Lung (tissue), 12 donors: Measurements from ENCODE around the gene SHMT2. TPM values are rescaled to one million over a fixed set of nuclear protein-coding genes. Genes with fewer than 3 reads are reported as not detected.

Experiments used
- ATAC-seq: fragments of 200-7000 bp; cut with Tn5 transposase; one replicate; pipeline ENCODE4 v1.9.1; 2020; ENCODE audit warnings: moderate number of reproducible peaks; ENCODE audit not compliant: insufficient read depth, low FRiP score
- DNase-seq, 3 donors: peaks; one replicate each; pipeline ENCODE4 v3.0.0-alpha.2; 2013 to 2017
- H3K27ac ChIP-seq, 2 donors: one replicate each; pipeline ENCODE4 v1.5.1; 2013; ENCODE audit warnings: mild to moderate bottlenecking in 2 of 2, moderate library complexity in 2 of 2, control low read depth in 1 of 2, inconsistent platforms in 1 of 2, low read depth in 1 of 2, low read length in 1 of 2
- H3K27me3 ChIP-seq, 3 donors: one replicate each; pipeline ENCODE4 v1.5.1; 2013; ENCODE audit warnings: low read length in 2 of 3; ENCODE audit not compliant: control insufficient read depth in 3 of 3, insufficient read depth in 3 of 3
- H3K36me3 ChIP-seq, 4 donors: one replicate each; pipeline ENCODE4 v1.5.1; 2013; ENCODE audit warnings: low read length in 4 of 4, mild to moderate bottlenecking in 1 of 4, moderate library complexity in 1 of 4; ENCODE audit not compliant: control insufficient read depth in 4 of 4, insufficient read depth in 4 of 4
- H3K4me1 ChIP-seq, 5 donors: one replicate each; pipeline ENCODE4 v1.5.1; 2013; ENCODE audit warnings: low read length in 5 of 5, mild to moderate bottlenecking in 2 of 5, moderate library complexity in 1 of 5; ENCODE audit not compliant: control insufficient read depth in 5 of 5, insufficient read depth in 5 of 5
- H3K4me3 ChIP-seq: one replicate; pipeline ENCODE4 v1.5.1; 2013; ENCODE audit warnings: mild to moderate bottlenecking, control low read depth, moderate library complexity
- H3K9ac ChIP-seq, 2 donors: one replicate each; pipeline ENCODE4 v1.5.1; 2013; ENCODE audit warnings: low read length in 2 of 2, control low read depth in 1 of 2; ENCODE audit not compliant: insufficient read depth in 1 of 2
- H3K9me3 ChIP-seq, 4 donors: one replicate each; pipeline ENCODE4 v1.5.1; 2013; ENCODE audit warnings: low read length in 3 of 4, mild to moderate bottlenecking in 1 of 4, moderate library complexity in 1 of 4; ENCODE audit not compliant: control insufficient read depth in 4 of 4, insufficient read depth in 3 of 4
- WGBS, 2 donors: extraction: QIAGEN DNeasy Blood & Tissue Kit; methylation state at CpG; one replicate each; pipeline ENCODE4 v1.1.7; 2013; 5-methylcytosine and 5-hydroxymethylcytosine counted together
- polyA plus RNA-seq, 2 donors: library from polyadenylated mRNA; stranded (reverse); fragments of 200-250 nt; gene quantifications; one replicate each; pipeline ENCODE4 v1.2.1, GENCODE V29; 2013
- total RNA-seq, 2 donors: library from RNA; depleted of rRNA in 1 of 2; stranded (reverse); fragments of >200 nt in 1 of 2; gene quantifications; one replicate each; pipeline ENCODE4 v1.2.1, GENCODE V29; 2014 to 2021
- TF ChIP-seq, protein P1 (sequence below): IDR thresholded peaks from 2 replicates; pipeline ENCODE4 v1.5.1; 2012; ENCODE audit warnings: mild to moderate bottlenecking; ENCODE audit errors: control extremely low read depth, extremely low read depth
- donor health status: control.
- donor health status: control.
- donor health status: Bipolar disorder and iron deficiency.
- donor health status: healthy.
- donor health status: DM: yes; HTN: yes; CAD: no.

The SHMT2 gene
- total and polyA plus RNA-seq, 4 donors, result 46.1 to 113 (median 76.8) TPM

DNA sequence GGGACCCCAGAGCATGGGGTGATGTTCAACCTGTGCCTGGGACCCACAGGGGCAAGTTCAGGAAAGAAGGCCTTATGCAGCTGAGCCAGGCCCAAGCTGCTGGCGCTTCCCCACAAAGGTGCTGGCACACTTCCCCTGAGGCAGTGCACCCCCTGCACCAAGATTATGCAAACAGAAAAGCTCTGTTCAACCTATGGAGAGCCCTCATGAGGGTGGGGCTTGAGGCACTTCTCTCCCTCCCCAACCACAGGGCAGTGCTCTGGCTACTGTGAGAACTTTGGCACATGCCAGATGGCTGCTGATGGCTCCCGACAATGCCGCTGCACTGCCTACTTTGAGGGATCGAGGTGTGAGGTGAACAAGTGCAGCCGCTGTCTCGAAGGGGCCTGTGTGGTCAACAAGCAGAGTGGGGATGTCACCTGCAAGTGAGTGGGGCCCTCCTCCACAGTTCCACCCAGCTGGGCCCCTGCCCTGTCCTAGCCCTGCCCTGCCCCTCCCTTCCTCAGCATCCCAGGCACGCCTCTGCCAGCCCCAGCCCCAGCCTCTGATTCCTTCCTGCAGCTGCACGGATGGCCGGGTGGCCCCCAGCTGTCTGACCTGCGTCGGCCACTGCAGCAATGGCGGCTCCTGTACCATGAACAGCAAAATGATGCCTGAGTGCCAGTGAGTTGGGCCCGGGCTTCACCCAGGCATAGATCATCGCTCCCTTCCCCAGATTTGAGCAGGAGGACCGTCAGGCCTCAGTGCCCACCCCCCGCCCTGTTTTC is 18.4 kb upstream of the SHMT2 start:
- Histone ChIP-seq H3K27me3 (peaks cover 0 to 16% (median 15%) of the 10 kb centered on the region in 3 donors), H3K9me3 (no peaks in the 10 kb centered on the region), H3K4me3 (no peak overlapping the region), H3K36me3 (peaks cover 0 to 48% (median 31%) of the 10 kb centered on the region in 4 donors), H3K4me1 (peaks cover 0 to 5% (median 4%) of the 10 kb centered on the region in 5 donors), H3K9ac (no peak overlapping the region), H3K27ac (no peak overlapping the region)
- DNase-seq, result no peak
- 86% methylated on average over 16 of the region's 16 CpGs for WGBS, 2 donors
- no peak for ATAC-seq
- TF ChIP-seq, protein P1, sequence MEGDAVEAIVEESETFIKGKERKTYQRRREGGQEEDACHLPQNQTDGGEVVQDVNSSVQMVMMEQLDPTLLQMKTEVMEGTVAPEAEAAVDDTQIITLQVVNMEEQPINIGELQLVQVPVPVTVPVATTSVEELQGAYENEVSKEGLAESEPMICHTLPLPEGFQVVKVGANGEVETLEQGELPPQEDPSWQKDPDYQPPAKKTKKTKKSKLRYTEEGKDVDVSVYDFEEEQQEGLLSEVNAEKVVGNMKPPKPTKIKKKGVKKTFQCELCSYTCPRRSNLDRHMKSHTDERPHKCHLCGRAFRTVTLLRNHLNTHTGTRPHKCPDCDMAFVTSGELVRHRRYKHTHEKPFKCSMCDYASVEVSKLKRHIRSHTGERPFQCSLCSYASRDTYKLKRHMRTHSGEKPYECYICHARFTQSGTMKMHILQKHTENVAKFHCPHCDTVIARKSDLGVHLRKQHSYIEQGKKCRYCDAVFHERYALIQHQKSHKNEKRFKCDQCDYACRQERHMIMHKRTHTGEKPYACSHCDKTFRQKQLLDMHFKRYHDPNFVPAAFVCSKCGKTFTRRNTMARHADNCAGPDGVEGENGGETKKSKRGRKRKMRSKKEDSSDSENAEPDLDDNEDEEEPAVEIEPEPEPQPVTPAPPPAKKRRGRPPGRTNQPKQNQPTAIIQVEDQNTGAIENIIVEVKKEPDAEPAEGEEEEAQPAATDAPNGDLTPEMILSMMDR, result no peak

DNA sequence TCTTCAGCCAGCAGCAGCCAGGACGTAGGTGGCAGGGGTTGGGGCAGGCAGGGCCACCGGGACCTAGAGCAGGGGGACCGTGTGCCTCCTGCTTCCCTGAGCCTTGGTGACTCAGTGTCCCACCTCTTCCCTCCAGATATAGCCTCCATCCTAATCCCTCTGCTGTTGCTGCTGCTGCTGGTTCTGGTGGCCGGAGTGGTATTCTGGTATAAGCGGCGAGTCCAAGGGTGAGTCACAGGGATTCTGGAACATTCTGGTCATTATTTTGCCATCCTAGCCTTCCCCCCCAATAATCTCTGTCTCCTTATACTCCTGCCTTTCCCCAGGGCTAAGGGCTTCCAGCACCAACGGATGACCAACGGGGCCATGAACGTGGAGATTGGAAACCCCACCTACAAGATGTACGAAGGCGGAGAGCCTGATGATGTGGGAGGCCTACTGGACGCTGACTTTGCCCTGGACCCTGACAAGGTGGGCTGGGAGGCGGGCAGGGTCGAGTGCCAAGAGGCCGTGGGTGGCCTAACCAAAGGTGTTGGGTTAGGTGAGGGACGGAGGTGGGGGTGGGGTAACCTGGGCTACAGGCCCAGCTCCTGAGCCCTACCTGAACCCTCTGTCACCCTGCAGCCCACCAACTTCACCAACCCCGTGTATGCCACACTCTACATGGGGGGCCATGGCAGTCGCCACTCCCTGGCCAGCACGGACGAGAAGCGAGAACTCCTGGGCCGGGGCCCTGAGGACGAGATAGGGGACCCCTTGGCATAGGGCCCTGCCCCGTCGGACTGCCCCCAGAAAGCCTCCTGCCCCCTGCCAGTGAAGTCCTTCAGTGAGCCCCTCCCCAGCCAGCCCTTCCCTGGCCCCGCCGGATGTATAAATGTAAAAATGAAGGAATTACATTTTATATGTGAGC is 17.5 kb upstream of the SHMT2 start:
- Histone ChIP-seq H3K27me3 (peaks cover 0 to 18% (median 15%) of the 10 kb centered on the region in 3 donors), H3K4me1 (peaks cover 0 to 8% (median 6%) of the 10 kb centered on the region in 5 donors), H3K27ac (no peak overlapping the region), H3K9me3 (no peaks in the 10 kb centered on the region), H3K4me3 (no peak overlapping the region), H3K9ac (no peak overlapping the region), H3K36me3 (peaks cover 0 to 43% (median 25%) of the 10 kb centered on the region in 4 donors)
- no peak for ATAC-seq
- TF ChIP-seq, protein P1, result no peak
- DNase-seq, result no peak
- WGBS, 2 donors, result 92 to 93% methylated on average over 27 of the region's 27 CpGs

DNA sequence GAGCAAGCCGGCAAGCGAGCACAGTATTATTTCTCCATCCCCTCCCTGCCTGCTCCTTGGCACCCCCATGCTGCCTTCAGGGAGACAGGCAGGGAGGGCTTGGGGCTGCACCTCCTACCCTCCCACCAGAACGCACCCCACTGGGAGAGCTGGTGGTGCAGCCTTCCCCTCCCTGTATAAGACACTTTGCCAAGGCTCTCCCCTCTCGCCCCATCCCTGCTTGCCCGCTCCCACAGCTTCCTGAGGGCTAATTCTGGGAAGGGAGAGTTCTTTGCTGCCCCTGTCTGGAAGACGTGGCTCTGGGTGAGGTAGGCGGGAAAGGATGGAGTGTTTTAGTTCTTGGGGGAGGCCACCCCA is 16.8 kb upstream of the SHMT2 start:
- no peak overlapping the region for H3K27ac ChIP-seq
- no peak overlapping the region for H3K4me3 ChIP-seq
- DNase-seq, result no peak
- TF ChIP-seq, protein P1, result no peak
- H3K4me1 ChIP-seq, result peaks cover 0 to 13% (median 10%) of the 10 kb centered on the region in 5 donors
- peaks cover 0 to 43% (median 23%) of the 10 kb centered on the region in 4 donors for H3K36me3 ChIP-seq
- no peak overlapping the region for H3K9ac ChIP-seq
- H3K9me3 ChIP-seq, result no peaks in the 10 kb centered on the region
- no peak for ATAC-seq
- peaks cover 0 to 24% (median 15%) of the 10 kb centered on the region in 3 donors for H3K27me3 ChIP-seq
- WGBS, 2 donors, result 76 to 83% methylated on average over 7 of the region's 7 CpGs
